Measurements from ENCODE around the gene FOXRED2.

Gene FOXRED2

DNA sequence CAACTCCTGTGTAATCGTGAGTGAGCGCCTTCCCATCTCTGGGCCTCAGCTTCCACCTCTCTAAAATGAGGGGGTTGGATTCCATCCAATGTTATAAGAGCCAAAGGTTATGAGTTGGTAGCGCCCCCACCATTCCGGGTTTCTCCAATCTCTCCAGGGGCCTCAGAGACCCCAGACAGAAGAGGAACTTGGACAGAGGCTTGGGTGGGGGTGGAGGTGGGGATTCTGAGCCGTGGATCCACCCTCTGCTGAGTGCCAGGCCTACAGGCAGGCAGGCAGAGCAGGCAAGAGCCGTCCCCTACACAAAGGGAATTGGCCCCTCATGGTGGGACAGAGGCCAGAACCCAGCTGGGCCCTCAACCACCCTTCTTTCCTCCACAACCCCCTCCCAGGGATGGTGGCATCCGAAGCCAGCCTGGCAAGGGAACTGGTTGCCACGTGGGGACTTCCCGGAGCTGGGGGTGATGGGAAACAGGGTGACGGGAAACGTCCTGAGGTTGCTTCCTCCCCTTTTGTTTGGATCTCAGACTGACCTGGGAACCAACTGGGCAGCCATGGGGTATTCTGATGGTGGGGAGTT, 57.2 kb downstream of the FOXRED2 start:
- DNase-seq (ENCODE audit: low spot score) = no peak

- DNase-seq (ENCODE audit: low spot score) = no peak
Measured at GRCh38 chr22:36447632-36448031, 59.2 kb downstream of the FOXRED2 start.

- no peak for DNase-seq (ENCODE audit: low spot score)
Measured at GRCh38 chr22:36445158-36445668, 61.6 kb downstream of the FOXRED2 start.

- DNase-seq (ENCODE audit: low spot score) = no peak
Measured at GRCh38 chr22:36443198-36443770, 63.6 kb downstream of the FOXRED2 start.

- no peak for DNase-seq (ENCODE audit: low spot score)
Measured at GRCh38 chr22:36442506-36443197, 64.2 kb downstream of the FOXRED2 start.

GRCh38 chr22:36440429-36441002, 66.3 kb downstream of the FOXRED2 start:
- DNase-seq (ENCODE audit: low spot score) = no peak

GRCh38 chr22:36439481-36440271, 67.2 kb downstream of the FOXRED2 start:
- DNase-seq (ENCODE audit: low spot score) = peak; percentile 67

Data from RKO (cell line).